Caco-2 (cell line): ENCODE results near the gene BICD2. TPM values are rescaled to one million over a fixed set of nuclear protein-coding genes. Genes with fewer than 3 reads are reported as not detected.

Experiments
- BruUV-seq: library from RNA; stranded (reverse); fragments of 400-500 nt; replicated peaks from 2 replicates; lab custom pipeline; 2021; lab: Mats Ljungman, UMichigan
- CTCF ChIA-PET: fragments of 300-600 bp; sonication (Branson Sonifier 250); formaldehyde crosslinking; loops from one replicate; lab custom pipeline; 2022; ENCODE audit warnings: antibody characterized with exemption; lab: Charles Lee
- POLR2A ChIA-PET: fragments of 300-600 bp; sonication (Branson Sonifier 250); formaldehyde crosslinking; loops from one replicate; lab custom pipeline; 2022; ENCODE audit warnings: antibody characterized with exemption; lab: Charles Lee
- DNase-seq, 2 experiments: peaks; one replicate each; pipeline versions ENCODE4 v3.0.0 to v3.0.0-alpha.2; 2020 to 2022
- H3K27me3 ChIP-seq: replicated peaks from 2 replicates; pipeline ENCODE4 v1.6.0; 2011; ENCODE audit warnings: low read length; ENCODE audit not compliant: control insufficient read depth, insufficient read depth
- H3K36me3 ChIP-seq: 2 replicates; pipeline ENCODE4 v1.5.1; 2011; ENCODE audit warnings: low read length; ENCODE audit not compliant: control insufficient read depth, insufficient read depth
- H3K4me1 ChIP-seq: fragments of 250-450 bp; sonication (Bioruptor Pico); 2 replicates; pipeline ENCODE4 v1.5.1; 2020; ENCODE audit warnings: mild to moderate bottlenecking
- H3K4me3 ChIP-seq: 2 replicates; pipeline ENCODE4 v1.5.1; 2011; ENCODE audit warnings: low read depth, mild to moderate bottlenecking, control low read depth, low read length
- H3K9me3 ChIP-seq: fragments of 250-450 bp; sonication (Bioruptor Pico); 2 replicates; pipeline ENCODE4 v1.5.1; 2020; ENCODE audit warnings: mild to moderate bottlenecking, moderate library complexity
- H3K27ac Mint-ChIP-seq: one replicate; pipeline ENCODE4 v1.8.0; 2022; ENCODE audit warnings: mixed read lengths; ENCODE audit not compliant: unreplicated experiment
- H3K27me3 Mint-ChIP-seq: one replicate; pipeline ENCODE4 v1.8.0; 2022; ENCODE audit warnings: mixed read lengths; ENCODE audit not compliant: insufficient read depth, unreplicated experiment
- H3K36me3 Mint-ChIP-seq: one replicate; pipeline ENCODE4 v1.8.0; 2022; ENCODE audit warnings: mild to moderate bottlenecking, mixed read lengths; ENCODE audit not compliant: insufficient read depth, unreplicated experiment
- H3K4me1 Mint-ChIP-seq: one replicate; pipeline ENCODE4 v1.8.0; 2022; ENCODE audit warnings: low read depth, mixed read lengths; ENCODE audit not compliant: unreplicated experiment
- H3K4me3 Mint-ChIP-seq: one replicate; pipeline ENCODE4 v1.8.0; 2022; ENCODE audit warnings: mild to moderate bottlenecking, moderate library complexity, mixed read lengths; ENCODE audit not compliant: unreplicated experiment
- H3K9me3 Mint-ChIP-seq: one replicate; pipeline ENCODE4 v1.8.0; 2022; ENCODE audit warnings: mixed read lengths; ENCODE audit not compliant: unreplicated experiment
- CTCF ChIP-seq, 2 experiments: fragments of 200-600 bp in 1 of 2; IDR thresholded peaks; 1 replicate in 1 of 2; 2 replicates in 1 of 2; pipeline versions ENCODE4 v1.5.1 to v1.8.0; 2011 to 2022; ENCODE audit warnings: antibody characterized with exemption in 1 of 2, control low read depth in 1 of 2, inconsistent platforms in 1 of 2, low read depth in 1 of 2, low read length in 1 of 2, mild to moderate bottlenecking in 1 of 2, moderate library complexity in 1 of 2; ENCODE audit not compliant: insufficient read depth in 1 of 2, severe bottlenecking in 1 of 2, unreplicated experiment in 1 of 2
- intact Hi-C: fragments of 100-400 bp; cut with micrococcal nuclease; formaldehyde crosslinking; loops from one replicate; pipeline ENCODE4 v1.10.0; 2022; ENCODE audit not compliant: unreplicated experiment
- total RNA-seq: library from RNA; stranded (reverse); gene quantifications from 2 replicates; pipeline ENCODE4 v1.2.3, GENCODE V29; 2022

The BICD2 gene
- total RNA-seq, 1 experiment from 2014 or later, result 13.7 TPM

DNA sequence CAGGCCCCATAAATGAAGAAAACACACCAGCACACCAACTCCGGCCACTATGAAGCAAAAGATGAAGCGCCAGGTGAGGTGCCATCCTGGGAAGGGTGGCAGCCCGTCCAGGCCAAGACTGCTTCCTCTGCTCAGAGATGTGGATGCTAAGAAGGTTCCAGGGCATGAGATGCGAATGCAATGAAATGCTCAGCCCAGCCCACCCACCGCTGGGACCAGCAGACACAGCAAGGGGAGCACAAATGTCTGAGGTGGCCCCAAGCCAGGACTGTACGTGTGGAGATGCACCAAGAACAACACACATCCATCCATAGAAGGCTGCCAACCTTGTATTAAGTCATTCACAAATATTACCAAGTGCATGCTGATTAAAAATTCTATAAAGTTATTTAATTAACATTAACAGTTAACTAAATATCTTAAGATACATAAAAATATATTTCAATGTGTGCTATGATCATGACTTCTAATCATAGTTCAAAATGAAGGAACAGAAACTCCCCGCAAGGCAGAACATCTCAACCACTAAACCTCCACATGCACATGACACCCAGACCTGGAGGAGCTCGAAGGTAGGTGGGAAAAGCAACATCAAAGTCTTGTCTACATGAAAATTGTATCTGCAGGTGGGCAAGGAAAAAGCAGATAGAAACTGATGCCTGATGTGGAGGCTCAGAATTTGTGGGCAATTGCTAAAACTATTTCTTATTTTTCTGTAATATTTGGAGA, 43.7 kb downstream of the BICD2 start:
- Histone ChIP-seq H3K9me3 (no peaks in the 10 kb centered on the region), H3K36me3 (no peaks in the 10 kb centered on the region), H3K27me3 (no peaks in the 10 kb centered on the region), H3K4me3 (no peak overlapping the region), H3K4me1 (no peaks in the 10 kb centered on the region)
- ChIA-PET POLR2A (no interaction called here), CTCF (no interaction called here)
- no peak overlapping the region for H3K27ac Mint-ChIP-seq
- no peaks in the 10 kb centered on the region for H3K36me3 Mint-ChIP-seq
- no peaks in the 10 kb centered on the region for H3K4me1 Mint-ChIP-seq
- DNase-seq, result no peak
- intact Hi-C loops, result no loop called here
- no peaks in the 10 kb centered on the region for H3K9me3 Mint-ChIP-seq
- H3K4me3 Mint-ChIP-seq, result no peak overlapping the region
- H3K27me3 Mint-ChIP-seq, result no peaks in the 10 kb centered on the region
- no peak for TF ChIP-seq CTCF (IDR thresholded peaks at IDR 0.05; ENCODE audit: insufficient read depth in 1 of 2, low read depth in 1 of 2, low read length in 1 of 2, severe bottlenecking in 1 of 2, unreplicated experiment in 1 of 2)
- BruUV-seq, result no TSS peak

- intact Hi-C loops, result no loop called here
- Histone ChIP-seq H3K27me3 (no peaks in the 10 kb centered on the region), H3K4me1 (no peaks in the 10 kb centered on the region), H3K9me3 (no peaks in the 10 kb centered on the region), H3K4me3 (no peak overlapping the region), H3K36me3 (no peaks in the 10 kb centered on the region)
- BruUV-seq, result no TSS peak
- no peak for DNase-seq
- no peak overlapping the region for H3K27ac Mint-ChIP-seq
- no peaks in the 10 kb centered on the region for H3K4me1 Mint-ChIP-seq
- CTCF ChIA-PET, result no interaction called here
- POLR2A ChIA-PET, result no interaction called here
- H3K4me3 Mint-ChIP-seq, result no peak overlapping the region
- no peak for TF ChIP-seq CTCF (IDR thresholded peaks at IDR 0.05; ENCODE audit: insufficient read depth in 1 of 2, low read depth in 1 of 2, low read length in 1 of 2, severe bottlenecking in 1 of 2, unreplicated experiment in 1 of 2)
- no peaks in the 10 kb centered on the region for H3K36me3 Mint-ChIP-seq
- no peaks in the 10 kb centered on the region for H3K9me3 Mint-ChIP-seq
- no peaks in the 10 kb centered on the region for H3K27me3 Mint-ChIP-seq
Measured at GRCh38 chr9:92720209-92720765, 44.3 kb downstream of the BICD2 start.

- Mint-ChIP-seq H3K27ac (no peak overlapping the region), H3K36me3 (no peaks in the 10 kb centered on the region), H3K9me3 (no peaks in the 10 kb centered on the region), H3K27me3 (no peaks in the 10 kb centered on the region), H3K4me1 (no peaks in the 10 kb centered on the region), H3K4me3 (no peak overlapping the region)
- BruUV-seq, result no TSS peak
- no peaks in the 10 kb centered on the region for H3K36me3 ChIP-seq
- ChIA-PET CTCF (no interaction called here), POLR2A (no interaction called here)
- intact Hi-C loops, result no loop called here
- no peak for DNase-seq
- no peaks in the 10 kb centered on the region for H3K4me1 ChIP-seq
- no peaks in the 10 kb centered on the region for H3K9me3 ChIP-seq
- TF ChIP-seq CTCF (IDR thresholded peaks at IDR 0.05; ENCODE audit: insufficient read depth in 1 of 2, low read depth in 1 of 2, low read length in 1 of 2, severe bottlenecking in 1 of 2, unreplicated experiment in 1 of 2), result no peak
- no peak overlapping the region for H3K4me3 ChIP-seq
- no peaks in the 10 kb centered on the region for H3K27me3 ChIP-seq
Measured at GRCh38 chr9:92719028-92719647, 45.5 kb downstream of the BICD2 start.
